ENCODE data around the gene DNASE1.

DNASE1 gene

GRCh38 chr16:3645504-3646347, 8.8 kb upstream of the DNASE1 start:
- Histone ChIP-seq H3K4me3 (ENCODE audit: low read depth, low read length, poor library complexity, severe bottlenecking) (no peak overlapping the region), H3K27ac (ENCODE audit: low read depth, low read length, poor library complexity, severe bottlenecking) (no peak overlapping the region), H3K4me2 (ENCODE audit: low read length) (no peak overlapping the region), H3K79me2 (ENCODE audit: insufficient read depth, low read length) (no peaks in the 10 kb centered on the region), H3K4me1 (ENCODE audit: insufficient read depth, low read length, severe bottlenecking) (peaks cover 9% of the 10 kb centered on the region), H3K9me2 (ENCODE audit: low read depth, low read length) (no peaks in the 10 kb centered on the region), H3K36me3 (ENCODE audit: insufficient read depth, low read length) (peaks cover 12% of the 10 kb centered on the region; the same call in 1 of the 2 replicates), H3K9me3 (ENCODE audit: low read length) (no peaks in the 10 kb centered on the region), H3F3A (ENCODE audit: insufficient read depth, low read length) (no peaks in the 10 kb centered on the region), H2AFZ (ENCODE audit: low read length) (no peak overlapping the region), H3K9ac (ENCODE audit: low read length) (no peak overlapping the region), H4K20me1 (ENCODE audit: insufficient read depth, low read length) (no peaks in the 10 kb centered on the region), H3K27me3 (ENCODE audit: insufficient read depth, low read length) (no peaks in the 10 kb centered on the region)
- TF ChIP-seq EZH2 (IDR thresholded peaks at IDR 0.05; ENCODE audit: borderline replicate concordance, low read length) (no peak), CTCF (IDR thresholded peaks at IDR 0.05; ENCODE audit: low read length) (no peak)

GRCh38 chr16:3646348-3646920, 8.1 kb upstream of the DNASE1 start:
- H3K4me1 ChIP-seq (ENCODE audit: insufficient read depth, low read length, severe bottlenecking) = peaks cover 9% of the 10 kb centered on the region
- no peak overlapping the region for H3K9ac ChIP-seq (ENCODE audit: low read length)
- H3K79me2 ChIP-seq (ENCODE audit: insufficient read depth, low read length) = no peaks in the 10 kb centered on the region
- no peaks in the 10 kb centered on the region for H3K9me3 ChIP-seq (ENCODE audit: low read length)
- H4K20me1 ChIP-seq (ENCODE audit: insufficient read depth, low read length) = no peaks in the 10 kb centered on the region
- H3K36me3 ChIP-seq (ENCODE audit: insufficient read depth, low read length) = peaks cover 12% of the 10 kb centered on the region; the same call in 1 of the 2 replicates
- no peak overlapping the region for H3K4me3 ChIP-seq (ENCODE audit: low read depth, low read length, poor library complexity, severe bottlenecking)
- H3K9me2 ChIP-seq (ENCODE audit: low read depth, low read length) = no peaks in the 10 kb centered on the region
- H2AFZ ChIP-seq (ENCODE audit: low read length) = no peak overlapping the region
- no peak overlapping the region for H3K4me2 ChIP-seq (ENCODE audit: low read length)
- H3K27ac ChIP-seq (ENCODE audit: low read depth, low read length, poor library complexity, severe bottlenecking) = no peak overlapping the region
- TF ChIP-seq CTCF (IDR thresholded peaks at IDR 0.05; ENCODE audit: low read length) = no peak
- no peak for TF ChIP-seq EZH2 (IDR thresholded peaks at IDR 0.05; ENCODE audit: borderline replicate concordance, low read length)
- no peaks in the 10 kb centered on the region for H3K27me3 ChIP-seq (ENCODE audit: insufficient read depth, low read length)
- no peaks in the 10 kb centered on the region for H3F3A ChIP-seq (ENCODE audit: insufficient read depth, low read length)

- no peak overlapping the region for H3K4me2 ChIP-seq (ENCODE audit: low read length)
- no peak overlapping the region for H3K9ac ChIP-seq (ENCODE audit: low read length)
- no peaks in the 10 kb centered on the region for H3K9me2 ChIP-seq (ENCODE audit: low read depth, low read length)
- TF ChIP-seq CTCF (IDR thresholded peaks at IDR 0.05; ENCODE audit: low read length) = no peak
- no peak for TF ChIP-seq EZH2 (IDR thresholded peaks at IDR 0.05; ENCODE audit: borderline replicate concordance, low read length)
- no peak overlapping the region for H2AFZ ChIP-seq (ENCODE audit: low read length)
- no peaks in the 10 kb centered on the region for H3K27me3 ChIP-seq (ENCODE audit: insufficient read depth, low read length)
- H3K9me3 ChIP-seq (ENCODE audit: low read length) = no peaks in the 10 kb centered on the region
- H4K20me1 ChIP-seq (ENCODE audit: insufficient read depth, low read length) = no peaks in the 10 kb centered on the region
- no peak overlapping the region for H3K27ac ChIP-seq (ENCODE audit: low read depth, low read length, poor library complexity, severe bottlenecking)
- no peaks in the 10 kb centered on the region for H3K79me2 ChIP-seq (ENCODE audit: insufficient read depth, low read length)
- H3K36me3 ChIP-seq (ENCODE audit: insufficient read depth, low read length) = peaks cover 41% of the 10 kb centered on the region; the same call in 1 of the 2 replicates
- no peaks in the 10 kb centered on the region for H3F3A ChIP-seq (ENCODE audit: insufficient read depth, low read length)
- H3K4me1 ChIP-seq (ENCODE audit: insufficient read depth, low read length, severe bottlenecking) = peaks cover 32% of the 10 kb centered on the region
- no peak overlapping the region for H3K4me3 ChIP-seq (ENCODE audit: low read depth, low read length, poor library complexity, severe bottlenecking)
Measured at GRCh38 chr16:3650631-3651265, 3.7 kb upstream of the DNASE1 start.
